NCI-H187 (cell line): ENCODE measurements around the gene GPX3.

ENCODE experiments used
- DNase-seq, 2 experiments: peaks; one replicate each; lab custom pipeline; 2025; lab: John Stamatoyannopoulos, UW

Gene GPX3

GRCh38 chr5:151077419-151077818 lies 57.0 kb downstream of the GPX3 start:
- no peak for DNase-seq

GRCh38 chr5:151077967-151078366 lies 57.6 kb downstream of the GPX3 start:
- no peak for DNase-seq
